SJCRH30 (cell line): ENCODE results near the gene SERTM2. TPM values are rescaled to one million over a fixed set of nuclear protein-coding genes. Genes with fewer than 3 reads are reported as not detected.

Experiments
- total RNA-seq: library from RNA; depleted of rRNA; stranded (reverse); fragments of >200 nt; shearing (Covaris generic); gene quantifications from 2 replicates; pipeline ENCODE4 v1.2.3, GENCODE V29; 2014; rRNA removed

The SERTM2 gene
- total RNA-seq, 1 experiment from 2014 or later: 0.04 TPM

Other genes with a start within 250 kb of the SERTM2 start
- gene CAPN6, start 241.2 kb upstream of the SERTM2 start, total RNA-seq: 123 and 126 TPM in 2 replicates
- 99.8 and 115 TPM in 2 replicates for gene DCX, start 99.5 kb upstream of the SERTM2 start, total RNA-seq
- gene ALG13, start 169.5 kb downstream of the SERTM2 start, total RNA-seq: 96.9 and 114 TPM in 2 replicates